Liver (tissue), 9 donors: ENCODE results near the gene HLA-DPB1. TPM values are rescaled to one million over a fixed set of nuclear protein-coding genes. Genes with fewer than 3 reads are reported as not detected.
"Not testable (repeated sequence)": the region's sequence is repeated elsewhere in the genome, so short reads cannot be mapped to it uniquely, and the experiment has no call there.

Experiments
- DNase-seq: peaks from one replicate; pipeline ENCODE4 v3.0.0-alpha.2; 2017; ENCODE audit warnings: low spot score
- H3K27ac ChIP-seq, 2 donors: one replicate each; pipeline ENCODE4 v1.7.0; 2013; ENCODE audit warnings: inconsistent platforms in 2 of 2, low read length in 2 of 2, control low read depth in 1 of 2, low read depth in 1 of 2, mild to moderate bottlenecking in 1 of 2
- H3K27me3 ChIP-seq, 4 donors: one replicate each; pipeline versions ENCODE4 v1.6.1 to v1.7.0; 2013; ENCODE audit warnings: low read length in 3 of 4, inconsistent platforms in 1 of 4, mild to moderate bottlenecking in 1 of 4, moderate library complexity in 1 of 4; ENCODE audit not compliant: control insufficient read depth in 4 of 4, insufficient read depth in 4 of 4
- H3K36me3 ChIP-seq, 4 donors: one replicate each; pipeline versions ENCODE4 v1.6.1 to v1.7.0; 2013; ENCODE audit warnings: low read length in 3 of 4, mild to moderate bottlenecking in 3 of 4, low read depth in 1 of 4, moderate library complexity in 1 of 4; ENCODE audit not compliant: control insufficient read depth in 4 of 4, insufficient read depth in 3 of 4
- H3K4me1 ChIP-seq, 4 donors: one replicate each; pipeline versions ENCODE4 v1.6.1 to v1.7.0; 2013; ENCODE audit warnings: low read length in 3 of 4, mild to moderate bottlenecking in 3 of 4, moderate library complexity in 1 of 4; ENCODE audit not compliant: control insufficient read depth in 4 of 4, insufficient read depth in 4 of 4
- H3K4me3 ChIP-seq, 3 donors: one replicate each; pipeline versions ENCODE4 v1.6.1 to v1.7.0; 2013; ENCODE audit warnings: low read length in 3 of 3, control low read depth in 1 of 3, low read depth in 1 of 3, mild to moderate bottlenecking in 1 of 3
- H3K9ac ChIP-seq, 2 donors: one replicate each; pipeline ENCODE4 v1.7.0; 2013; ENCODE audit warnings: low read length in 2 of 2, mild to moderate bottlenecking in 2 of 2, moderate library complexity in 2 of 2, control low read depth in 1 of 2, low read depth in 1 of 2
- H3K9me3 ChIP-seq, 4 donors: one replicate each; pipeline versions ENCODE4 v1.6.1 to v1.7.0; 2013; ENCODE audit warnings: low read length in 3 of 4; ENCODE audit not compliant: control insufficient read depth in 4 of 4
- EGR1 ChIP-seq, 2 donors: IDR thresholded peaks; 2 replicates each; pipeline ENCODE4 v1.6.1; 2016 to 2018; ENCODE audit warnings: antibody characterized with exemption in 2 of 2, low read depth in 2 of 2
- FOXA1 ChIP-seq: IDR thresholded peaks from 2 replicates; pipeline ENCODE4 v1.6.1; 2016; ENCODE audit warnings: antibody characterized with exemption
- FOXA2 ChIP-seq: IDR thresholded peaks from 2 replicates; pipeline ENCODE4 v1.6.1; 2016; ENCODE audit warnings: antibody characterized with exemption
- GABPA ChIP-seq, 2 donors: IDR thresholded peaks in 1 of 2; conservative IDR thresholded peaks in 1 of 2; 2 replicates each; pipeline ENCODE4 v1.6.1; 2016; ENCODE audit warnings: antibody characterized with exemption in 2 of 2, mild to moderate bottlenecking in 1 of 2, moderate library complexity in 1 of 2
- HNF4A ChIP-seq, 2 donors: conservative IDR thresholded peaks; 2 replicates each; pipeline ENCODE4 v1.6.1; 2016; ENCODE audit warnings: antibody characterized with exemption in 2 of 2, mild to moderate bottlenecking in 2 of 2
- HNF4G ChIP-seq: IDR thresholded peaks from 2 replicates; pipeline ENCODE4 v1.6.1; 2016; ENCODE audit warnings: antibody characterized with exemption
- JUND ChIP-seq, 2 donors: IDR thresholded peaks; 2 replicates each; pipeline ENCODE4 v1.6.1; 2016; ENCODE audit warnings: antibody characterized with exemption in 2 of 2
- NR2F2 ChIP-seq: IDR thresholded peaks from 2 replicates; pipeline ENCODE4 v1.6.1; 2016; ENCODE audit warnings: antibody characterized with exemption
- RXRA ChIP-seq, 2 donors: IDR thresholded peaks; 2 replicates each; pipeline ENCODE4 v1.6.1; 2017 to 2018; ENCODE audit warnings: antibody characterized with exemption in 2 of 2, mild to moderate bottlenecking in 1 of 2
- SP1 ChIP-seq: IDR thresholded peaks from 2 replicates; pipeline ENCODE4 v1.6.1; 2018; ENCODE audit warnings: antibody characterized with exemption, mild to moderate bottlenecking
- TAF1 ChIP-seq: conservative IDR thresholded peaks from 2 replicates; pipeline ENCODE4 v1.6.1; 2016; ENCODE audit warnings: antibody characterized with exemption, mild to moderate bottlenecking
- YY1 ChIP-seq: IDR thresholded peaks from 2 replicates; pipeline ENCODE4 v1.6.1; 2016; ENCODE audit warnings: antibody characterized with exemption, mild to moderate bottlenecking
- WGBS: extraction: QIAGEN DNeasy Blood & Tissue Kit; methylation state at CpG from one replicate; pipeline ENCODE4 v1.1.7; 2013; 5-methylcytosine and 5-hydroxymethylcytosine counted together
- polyA plus RNA-seq, 2 donors: library from polyadenylated mRNA; stranded (reverse) in 1 of 2; unstranded in 1 of 2; fragments of 200-250 nt in 1 of 2; fragments of >200 nt in 1 of 2; fragmentation: Nextera tagmentation in 1 of 2; extraction: Ambion mirVana in 1 of 2; gene quantifications; one replicate each; pipeline versions ENCODE4 v1.2.1 to v1.2.3, GENCODE V29; 2013 to 2015
- total RNA-seq, 2 donors: library from RNA; depleted of rRNA; stranded (reverse); fragments of >200 nt; gene quantifications; one replicate each; pipeline ENCODE4 v1.2.3, GENCODE V29; 2014
- TF ChIP-seq, protein P1 (sequence below): IDR thresholded peaks from 2 replicates; pipeline ENCODE4 v1.6.1; 2016; ENCODE audit warnings: antibody characterized with exemption
- TF ChIP-seq, protein P2 (sequence below): IDR thresholded peaks from 2 replicates; pipeline ENCODE4 v1.6.1; 2016; ENCODE audit warnings: antibody characterized with exemption
- TF ChIP-seq, protein P3 (sequence below): IDR thresholded peaks from 2 replicates; pipeline ENCODE4 v1.6.1; 2016; ENCODE audit warnings: antibody characterized with exemption
- TF ChIP-seq, protein P4 (sequence below): fragments of 150-350 bp; IDR thresholded peaks from 2 replicates; pipeline ENCODE4 v1.5.1; 2017; ENCODE audit warnings: improper control_type of control experiment, low read depth, low read length; ENCODE audit not compliant: missing input control
- donor health status: healthy.
- donor health status: healthy.
- donor health status: healthy.
- donor health status: healthy.
- donor health status: healthy.

The HLA-DPB1 gene
- total and polyA plus RNA-seq, 4 donors: 15.5 to 37.8 (median 24.0) TPM

DNA sequence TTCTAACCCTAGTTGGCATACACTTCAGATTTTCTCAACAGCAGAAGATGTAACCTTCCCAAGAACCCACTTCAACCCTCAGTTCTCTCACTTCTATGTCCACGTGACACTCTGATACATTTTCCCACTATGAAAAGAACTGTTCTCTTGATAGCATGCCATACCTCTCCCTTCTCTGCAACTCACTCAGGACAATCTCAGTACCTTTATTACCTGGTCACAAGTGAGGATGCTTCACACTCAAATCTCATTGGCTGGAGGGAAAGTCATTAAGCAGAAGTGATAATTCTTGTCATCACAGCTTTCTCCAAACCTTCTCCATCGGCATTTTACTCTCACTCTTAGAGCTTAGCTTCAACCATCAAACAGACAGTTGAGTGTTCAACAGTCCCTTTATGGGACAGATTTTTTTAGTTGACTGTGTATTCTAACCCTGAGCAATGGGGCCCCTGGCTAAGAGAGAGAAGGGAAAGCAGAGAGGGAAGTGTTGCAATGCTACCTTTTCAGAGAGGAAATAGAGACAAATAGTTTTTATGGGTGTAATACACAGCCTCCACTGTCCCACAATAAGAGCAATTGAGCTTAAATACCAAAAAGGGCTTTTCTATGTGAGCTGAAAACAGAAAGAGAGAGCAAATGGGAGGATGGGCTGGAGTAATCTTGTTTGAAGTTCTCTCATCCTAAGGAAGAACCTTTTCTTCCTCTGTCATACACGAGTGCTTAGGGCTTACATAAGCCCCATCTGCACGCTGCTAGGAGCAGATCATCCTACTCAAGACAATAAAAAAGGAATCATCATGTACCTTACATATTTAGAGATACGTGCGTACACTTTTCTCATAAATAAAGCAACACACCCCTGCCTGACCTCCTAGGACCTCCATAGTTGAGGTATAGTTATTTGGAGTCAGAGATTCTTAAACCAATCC is 18.3 kb upstream of the HLA-DPB1 start:
- no peak for TF ChIP-seq EGR1 (IDR thresholded peaks at IDR 0.05; ENCODE audit: low read depth in 2 of 2)
- TF ChIP-seq GABPA (IDR thresholded peaks at IDR 0.05 in 1 of 2, conservative IDR thresholded peaks at IDR 0.05 in 1 of 2): no peak
- TF ChIP-seq FOXA2: no peak
- TF ChIP-seq, protein P1, sequence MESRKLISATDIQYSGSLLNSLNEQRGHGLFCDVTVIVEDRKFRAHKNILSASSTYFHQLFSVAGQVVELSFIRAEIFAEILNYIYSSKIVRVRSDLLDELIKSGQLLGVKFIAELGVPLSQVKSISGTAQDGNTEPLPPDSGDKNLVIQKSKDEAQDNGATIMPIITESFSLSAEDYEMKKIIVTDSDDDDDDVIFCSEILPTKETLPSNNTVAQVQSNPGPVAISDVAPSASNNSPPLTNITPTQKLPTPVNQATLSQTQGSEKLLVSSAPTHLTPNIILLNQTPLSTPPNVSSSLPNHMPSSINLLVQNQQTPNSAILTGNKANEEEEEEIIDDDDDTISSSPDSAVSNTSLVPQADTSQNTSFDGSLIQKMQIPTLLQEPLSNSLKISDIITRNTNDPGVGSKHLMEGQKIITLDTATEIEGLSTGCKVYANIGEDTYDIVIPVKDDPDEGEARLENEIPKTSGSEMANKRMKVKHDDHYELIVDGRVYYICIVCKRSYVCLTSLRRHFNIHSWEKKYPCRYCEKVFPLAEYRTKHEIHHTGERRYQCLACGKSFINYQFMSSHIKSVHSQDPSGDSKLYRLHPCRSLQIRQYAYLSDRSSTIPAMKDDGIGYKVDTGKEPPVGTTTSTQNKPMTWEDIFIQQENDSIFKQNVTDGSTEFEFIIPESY: no peak
- TF ChIP-seq HNF4G: no peak
- TF ChIP-seq RXRA (IDR thresholded peaks at IDR 0.05): no peak
- TF ChIP-seq SP1: no peak
- TF ChIP-seq TAF1: no peak
- no peak for TF ChIP-seq HNF4A (conservative IDR thresholded peaks at IDR 0.05)
- H3K27me3 ChIP-seq: no peaks in the 10 kb centered on the region
- no peak overlapping the region for H3K9ac ChIP-seq
- H3K4me3 ChIP-seq: no peak overlapping the region
- H3K9me3 ChIP-seq: no peaks in the 10 kb centered on the region
- no peaks in the 10 kb centered on the region for H3K36me3 ChIP-seq
- no peak overlapping the region for H3K27ac ChIP-seq
- 52% methylated on average over 6 of the region's 6 CpGs for WGBS
- peaks cover 0 to 6% (median 2%) of the 10 kb centered on the region in 4 donors for H3K4me1 ChIP-seq
- DNase-seq: no peak

DNA sequence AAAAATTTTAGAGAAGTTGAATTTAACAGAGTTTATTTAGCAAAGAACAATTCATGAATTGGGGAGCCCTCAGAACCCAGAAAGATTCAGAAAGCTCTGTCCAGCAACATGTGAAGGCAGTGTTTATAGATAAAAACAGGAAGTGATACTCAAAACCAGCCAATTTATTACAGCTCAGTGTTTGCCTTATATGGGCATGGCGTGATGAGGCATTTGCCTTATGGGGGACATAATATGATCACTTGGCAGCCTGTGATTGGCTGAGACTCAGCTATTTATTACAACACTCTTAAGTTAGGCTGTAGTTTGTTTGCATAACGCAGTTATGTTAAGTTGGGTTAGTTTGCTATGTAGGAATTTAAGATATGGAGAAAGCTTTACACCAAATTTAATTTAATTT is 13.8 kb upstream of the HLA-DPB1 start:
- H3K27ac ChIP-seq: no peak overlapping the region
- H3K9me3 ChIP-seq: peaks cover 0 to 4% (median 2%) of the 10 kb centered on the region in 4 donors
- WGBS: 87% methylated on average over 2 of the region's 2 CpGs
- H3K9ac ChIP-seq: no peak overlapping the region
- no peak for DNase-seq
- H3K27me3 ChIP-seq: no peaks in the 10 kb centered on the region
- H3K4me3 ChIP-seq: no peak overlapping the region
- H3K36me3 ChIP-seq: no peaks in the 10 kb centered on the region
- no peaks in the 10 kb centered on the region for H3K4me1 ChIP-seq
- TF ChIP-seq, protein P2, sequence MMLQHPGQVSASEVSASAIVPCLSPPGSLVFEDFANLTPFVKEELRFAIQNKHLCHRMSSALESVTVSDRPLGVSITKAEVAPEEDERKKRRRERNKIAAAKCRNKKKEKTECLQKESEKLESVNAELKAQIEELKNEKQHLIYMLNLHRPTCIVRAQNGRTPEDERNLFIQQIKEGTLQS: no peak
- TF ChIP-seq RXRA (IDR thresholded peaks at IDR 0.05) (no peak), FOXA1 (no peak), FOXA2 (no peak), NR2F2 (no peak), JUND (IDR thresholded peaks at IDR 0.05) (no peak), YY1 (no peak)
- TF ChIP-seq, protein P1: no peak
- TF ChIP-seq, protein P3, sequence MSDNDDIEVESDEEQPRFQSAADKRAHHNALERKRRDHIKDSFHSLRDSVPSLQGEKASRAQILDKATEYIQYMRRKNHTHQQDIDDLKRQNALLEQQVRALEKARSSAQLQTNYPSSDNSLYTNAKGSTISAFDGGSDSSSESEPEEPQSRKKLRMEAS: no peak
- TF ChIP-seq, protein P4, sequence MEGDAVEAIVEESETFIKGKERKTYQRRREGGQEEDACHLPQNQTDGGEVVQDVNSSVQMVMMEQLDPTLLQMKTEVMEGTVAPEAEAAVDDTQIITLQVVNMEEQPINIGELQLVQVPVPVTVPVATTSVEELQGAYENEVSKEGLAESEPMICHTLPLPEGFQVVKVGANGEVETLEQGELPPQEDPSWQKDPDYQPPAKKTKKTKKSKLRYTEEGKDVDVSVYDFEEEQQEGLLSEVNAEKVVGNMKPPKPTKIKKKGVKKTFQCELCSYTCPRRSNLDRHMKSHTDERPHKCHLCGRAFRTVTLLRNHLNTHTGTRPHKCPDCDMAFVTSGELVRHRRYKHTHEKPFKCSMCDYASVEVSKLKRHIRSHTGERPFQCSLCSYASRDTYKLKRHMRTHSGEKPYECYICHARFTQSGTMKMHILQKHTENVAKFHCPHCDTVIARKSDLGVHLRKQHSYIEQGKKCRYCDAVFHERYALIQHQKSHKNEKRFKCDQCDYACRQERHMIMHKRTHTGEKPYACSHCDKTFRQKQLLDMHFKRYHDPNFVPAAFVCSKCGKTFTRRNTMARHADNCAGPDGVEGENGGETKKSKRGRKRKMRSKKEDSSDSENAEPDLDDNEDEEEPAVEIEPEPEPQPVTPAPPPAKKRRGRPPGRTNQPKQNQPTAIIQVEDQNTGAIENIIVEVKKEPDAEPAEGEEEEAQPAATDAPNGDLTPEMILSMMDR: no peak

DNA sequence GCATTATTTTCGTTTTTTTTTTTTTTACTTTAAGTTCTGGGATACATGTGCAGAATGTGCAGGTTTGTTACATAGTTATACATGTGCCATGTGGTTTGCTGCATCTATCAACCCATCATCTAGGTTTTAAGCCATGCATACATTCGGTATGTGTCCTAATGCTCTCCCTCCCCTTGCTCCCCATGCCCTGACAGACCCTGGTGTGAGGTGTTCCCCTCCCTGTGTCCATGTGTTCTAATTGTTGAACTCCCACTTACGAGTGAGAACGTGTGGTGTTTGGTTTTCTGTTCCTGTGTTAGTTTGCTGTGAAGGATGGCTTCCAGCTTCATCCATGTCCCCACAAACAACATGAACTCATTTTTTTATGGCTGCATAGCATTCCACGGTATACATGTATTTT is 12.4 kb upstream of the HLA-DPB1 start:
- not testable (repeated sequence) for H3K27me3 ChIP-seq, H3K27ac ChIP-seq, DNase-seq, H3K4me3 ChIP-seq, H3K9ac ChIP-seq, H3K36me3 ChIP-seq, H3K9me3 ChIP-seq, H3K4me1 ChIP-seq
- 68% methylated on average over 5 of the region's 5 CpGs for WGBS
